GM20431 (cell line): ENCODE data around the gene COPS9.

Experiments used
- in situ Hi-C: fragments of 300-500 bp; cut with MseI, MboI; formaldehyde crosslinking; loops from one replicate; pipeline ENCODE4 v1.15.0; 2020; ENCODE audit warnings: low sequenced_read_pairs; ENCODE audit not compliant: unreplicated experiment

COPS9 gene

GRCh38 chr2:240123821-240124650, 12.1 kb downstream of the COPS9 start:
- in situ Hi-C loops, result no loop called here

DNA sequence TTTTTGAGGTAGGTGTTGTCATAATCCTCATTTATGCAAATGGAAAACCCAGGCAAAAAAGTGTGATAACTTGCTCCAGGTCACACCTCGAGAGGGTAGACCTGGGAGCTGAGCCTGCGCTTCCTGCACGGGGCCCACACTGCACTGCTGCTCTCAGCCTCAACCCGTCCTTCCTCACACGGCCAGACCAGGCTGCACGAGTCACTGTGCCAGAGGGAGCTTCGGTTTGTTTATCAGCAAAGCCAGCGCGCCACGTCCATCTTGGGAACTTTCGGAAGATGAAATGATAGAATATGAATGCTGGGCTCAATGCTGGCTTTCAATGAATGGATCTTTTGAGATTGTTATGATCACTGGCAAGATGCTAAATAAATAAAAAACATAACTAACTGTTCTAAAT, 14.4 kb downstream of the COPS9 start:
- in situ Hi-C loops, result no loop called here

- in situ Hi-C loops, result no loop called here
Observed at GRCh38 chr2:240121190-240121589, 14.9 kb downstream of the COPS9 start.

DNA sequence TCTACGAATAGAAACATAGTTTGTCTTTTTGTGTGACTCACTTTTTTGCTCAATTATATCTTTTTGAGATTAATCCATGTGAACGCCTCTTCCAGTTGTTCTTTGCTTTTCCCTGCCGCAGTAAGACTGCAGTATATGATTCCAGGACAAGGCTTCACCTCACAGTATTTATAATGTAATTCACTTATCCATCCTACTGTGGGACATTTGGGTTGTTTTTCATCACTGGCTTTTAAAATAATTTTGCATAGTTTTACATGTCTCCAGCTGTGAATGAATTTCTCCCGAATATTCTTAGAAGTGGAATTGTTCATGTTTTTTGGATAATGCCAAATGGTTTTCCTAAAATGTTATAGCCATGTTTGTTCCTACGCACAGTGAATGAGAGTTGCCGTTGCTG, 21.9 kb downstream of the COPS9 start:
- in situ Hi-C loops, result no loop called here

DNA sequence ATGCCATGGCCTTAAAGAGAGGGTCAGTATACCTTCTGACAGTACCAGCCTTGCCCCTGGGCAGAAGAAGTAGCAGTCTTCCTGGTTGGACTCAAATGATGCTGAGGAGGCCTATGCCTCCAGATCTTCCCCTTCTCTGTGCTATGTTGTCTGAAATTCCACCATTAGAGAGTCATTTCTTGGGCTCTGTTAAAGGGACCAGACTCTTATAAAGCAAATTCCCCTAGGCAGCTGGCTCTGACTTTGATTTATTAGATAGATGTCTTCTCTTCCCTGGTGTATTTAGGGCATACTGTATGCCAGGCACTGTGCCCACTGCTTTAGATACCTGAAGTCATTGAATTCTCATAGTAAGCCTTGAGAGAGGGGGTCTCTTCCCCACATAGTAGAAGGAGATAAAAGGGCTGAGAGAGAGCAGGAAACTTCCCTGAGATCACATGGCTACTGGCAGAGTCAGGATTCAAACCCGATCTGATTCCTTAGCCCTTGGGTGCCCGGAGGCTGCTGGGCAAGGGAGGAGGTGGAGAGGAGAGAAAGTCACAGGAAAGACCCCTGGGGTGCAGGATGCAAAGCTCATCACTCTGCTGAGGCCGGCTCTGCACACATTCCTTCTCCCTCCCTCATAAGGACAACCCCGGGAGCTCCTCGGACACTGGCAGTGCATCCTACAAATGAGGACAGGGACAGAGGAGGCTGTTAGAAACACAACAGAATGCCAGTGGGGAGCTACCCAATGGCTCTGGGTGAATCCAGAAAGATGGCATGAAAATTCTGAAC, 23.0 kb downstream of the COPS9 start:
- in situ Hi-C loops, result no loop called here

DNA sequence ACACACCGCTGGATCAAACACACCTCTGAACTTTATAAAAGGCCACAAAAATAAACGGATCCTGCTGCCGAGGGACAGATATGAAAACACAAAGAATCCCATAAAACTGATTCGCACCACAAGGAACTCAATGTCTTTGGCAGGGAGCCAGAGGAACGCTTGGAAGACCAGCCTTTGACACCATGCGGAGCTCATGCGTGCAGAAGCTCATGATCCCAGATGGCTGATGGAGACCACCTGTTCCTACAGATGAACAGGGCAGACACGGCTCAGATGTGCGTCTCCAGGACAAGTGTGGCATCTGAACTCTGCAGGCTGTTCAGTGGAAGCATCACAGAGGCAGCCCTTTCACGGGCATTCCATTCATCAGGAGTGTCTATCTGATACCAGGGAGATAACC, 24.9 kb downstream of the COPS9 start:
- in situ Hi-C loops, result no loop called here

GRCh38 chr2:240109386-240109785, 26.7 kb downstream of the COPS9 start:
- in situ Hi-C loops, result no loop called here

DNA sequence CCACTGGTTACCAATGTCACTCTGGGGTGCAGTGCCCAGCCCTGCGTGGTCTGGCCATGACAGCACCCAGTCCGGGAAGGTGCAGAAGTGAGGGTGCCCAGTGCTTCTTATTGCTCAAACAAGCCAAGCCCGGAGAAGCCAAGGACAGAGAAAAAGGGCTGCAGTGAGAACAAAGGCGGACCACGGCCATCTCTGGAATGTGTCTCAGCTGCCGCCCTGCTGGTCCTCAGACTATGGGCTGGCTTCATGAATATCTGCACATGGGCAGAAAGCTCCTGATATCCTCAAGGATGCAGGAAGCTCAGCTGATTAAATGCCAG, 28.7 kb downstream of the COPS9 start:
- in situ Hi-C loops, result no loop called here

GRCh38 chr2:240106765-240107476, 29.2 kb downstream of the COPS9 start:
- in situ Hi-C loops, result no loop called here

- in situ Hi-C loops, result no loop called here
Observed at GRCh38 chr2:240105982-240106381, 30.1 kb downstream of the COPS9 start.

- in situ Hi-C loops, result no loop called here
Observed at GRCh38 chr2:240103136-240103535, 33.0 kb downstream of the COPS9 start.

DNA sequence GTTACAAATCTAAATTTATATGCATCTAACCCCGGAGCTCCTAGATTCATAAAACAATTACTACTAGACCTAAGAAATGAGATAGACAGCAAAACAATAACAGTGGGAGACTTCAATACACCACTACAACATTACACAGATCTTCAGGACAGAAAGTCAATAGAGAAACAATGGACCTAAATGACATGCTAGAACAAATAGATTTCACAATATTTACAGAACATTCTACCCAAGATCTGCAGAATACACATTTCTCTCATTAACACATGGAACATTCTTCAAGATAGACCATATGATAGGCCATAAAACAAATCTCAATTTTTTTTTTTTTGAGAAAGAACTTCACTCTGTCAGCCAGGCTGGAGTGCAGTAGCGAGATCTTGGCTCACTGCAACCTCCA, 37.8 kb downstream of the COPS9 start:
- in situ Hi-C loops, result no loop called here

GRCh38 chr2:240095556-240096523, 40.3 kb downstream of the COPS9 start:
- in situ Hi-C loops, result no loop called here

DNA sequence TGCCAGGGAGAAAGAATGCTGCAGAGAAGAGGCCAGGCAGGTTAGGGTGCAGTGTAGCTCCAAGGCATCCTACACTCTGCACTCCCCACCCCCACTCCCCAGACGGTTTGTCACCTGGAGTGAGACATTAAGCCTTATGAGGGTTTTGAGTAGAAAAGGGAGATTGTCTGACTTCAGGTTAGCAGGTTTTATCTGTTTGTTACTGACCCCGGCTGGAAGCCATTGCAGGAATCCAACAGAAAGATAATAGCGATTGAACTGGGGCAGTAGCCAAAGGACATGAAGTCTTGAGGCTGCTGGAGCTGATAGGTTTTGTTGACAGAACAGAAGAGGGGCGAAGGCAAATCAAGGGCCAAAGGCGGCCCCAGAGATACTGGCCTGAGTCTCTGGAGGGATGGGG, 46.8 kb downstream of the COPS9 start:
- in situ Hi-C loops, result no loop called here

GRCh38 chr2:240086563-240086962, 49.5 kb downstream of the COPS9 start:
- in situ Hi-C loops, result no loop called here
